Naive thymus-derived CD4-positive, alpha-beta T cell (primary cell): ENCODE measurements around the gene GON4L. TPM values are rescaled to one million over a fixed set of nuclear protein-coding genes. Genes with fewer than 3 reads are reported as not detected.
"Not testable (repeated sequence)": the region's sequence is repeated elsewhere in the genome, so short reads cannot be mapped to it uniquely, and the experiment has no call there.

Experiments used
- ATAC-seq: fragments of 150-1000 bp; cut with Tn5 transposase; 2 replicates; pipeline ENCODE4 v1.10.0; 2021; ENCODE audit warnings: mild to moderate bottlenecking, moderate library complexity
- CTCF ChIA-PET: fragments of 350-600 bp; sonication (Branson Sonifier 250); formaldehyde crosslinking; loops from one replicate; lab custom pipeline; 2021; ENCODE audit warnings: antibody characterized with exemption; lab: Charles Lee
- POLR2A ChIA-PET: fragments of 350-600 bp; sonication (Branson Sonifier 250); formaldehyde crosslinking; loops from one replicate; lab custom pipeline; 2021; ENCODE audit warnings: antibody characterized with exemption, inconsistent platforms; lab: Charles Lee
- DNase-seq, 9 donors: peaks; one replicate each; pipeline versions ENCODE4 v3.0.0 to v3.0.0-alpha.2; 2020 to 2022; ENCODE audit warnings: mixed read lengths in 1 of 9
- H3K27ac ChIP-seq: one replicate; pipeline ENCODE4 v1.7.0; 2013; ENCODE audit warnings: mild to moderate bottlenecking, low read depth, low read length, moderate library complexity
- H3K27me3 ChIP-seq, 2 donors: one replicate each; pipeline ENCODE4 v1.7.0; 2013; ENCODE audit warnings: low read length in 2 of 2, mild to moderate bottlenecking in 2 of 2, moderate library complexity in 2 of 2; ENCODE audit not compliant: control insufficient read depth in 2 of 2, insufficient read depth in 2 of 2
- H3K36me3 ChIP-seq, 3 experiments: 1 replicate in 2 of 3; 2 replicates in 1 of 3; pipeline ENCODE4 v1.7.0; 2013; ENCODE audit warnings: low read length in 3 of 3, mild to moderate bottlenecking in 3 of 3, moderate library complexity in 1 of 3; ENCODE audit not compliant: insufficient read depth in 3 of 3, control insufficient read depth in 2 of 3
- H3K4me1 ChIP-seq, 2 donors: one replicate each; pipeline ENCODE4 v1.7.0; 2013; ENCODE audit warnings: low read length in 2 of 2, mild to moderate bottlenecking in 2 of 2, moderate library complexity in 1 of 2; ENCODE audit not compliant: control insufficient read depth in 2 of 2, insufficient read depth in 2 of 2
- H3K4me3 ChIP-seq: 2 replicates; pipeline ENCODE4 v1.7.0; 2013; ENCODE audit warnings: mild to moderate bottlenecking, low read length
- H3K9me3 ChIP-seq, 3 experiments: 1 replicate in 2 of 3; 2 replicates in 1 of 3; pipeline ENCODE4 v1.7.0; 2013; ENCODE audit warnings: low read length in 3 of 3; ENCODE audit not compliant: control insufficient read depth in 2 of 3
- H3K27ac Mint-ChIP-seq, 9 donors: one replicate each; pipeline ENCODE4 v1.8.0; 2020 to 2022; ENCODE audit warnings: mixed read lengths in 9 of 9, mild to moderate bottlenecking in 8 of 9, moderate library complexity in 5 of 9, inconsistent platforms in 2 of 9
- H3K27me3 Mint-ChIP-seq, 5 donors: one replicate each; pipeline ENCODE4 v1.8.0; 2021 to 2022; ENCODE audit warnings: mixed read lengths in 5 of 5, mild to moderate bottlenecking in 1 of 5
- H3K36me3 Mint-ChIP-seq, 5 donors: one replicate each; pipeline ENCODE4 v1.8.0; 2020 to 2022; ENCODE audit warnings: mixed read lengths in 5 of 5, mild to moderate bottlenecking in 3 of 5, inconsistent platforms in 1 of 5
- H3K4me1 Mint-ChIP-seq, 7 donors: one replicate each; pipeline ENCODE4 v1.8.0; 2020 to 2022; ENCODE audit warnings: mixed read lengths in 7 of 7, mild to moderate bottlenecking in 3 of 7, inconsistent platforms in 1 of 7
- H3K4me3 Mint-ChIP-seq, 10 donors: one replicate each; pipeline ENCODE4 v1.8.0; 2020 to 2022; ENCODE audit warnings: mild to moderate bottlenecking in 10 of 10, mixed read lengths in 10 of 10, moderate library complexity in 6 of 10, inconsistent platforms in 2 of 10
- H3K9me3 Mint-ChIP-seq, 11 donors: one replicate each; pipeline ENCODE4 v1.8.0; 2020 to 2022; ENCODE audit warnings: mixed read lengths in 11 of 11, mild to moderate bottlenecking in 4 of 11, inconsistent platforms in 1 of 11, moderate library complexity in 1 of 11
- intact Hi-C, 2 donors: fragments of 100-400 bp; cut with micrococcal nuclease; formaldehyde crosslinking; loops; one replicate each; pipeline ENCODE4 v1.15.1; 2023
- polyA plus RNA-seq, 2 donors: library from polyadenylated mRNA; unstranded; fragments of 300-500 nt; fragmentation: Illumina TruSeq; gene quantifications; one replicate each; pipeline ENCODE4 v1.2.3, GENCODE V29; 2021
- total RNA-seq, 6 experiments: library from RNA in 5 of 6; stranded (reverse) in 5 of 6; gene quantifications; 1 replicate in 5 of 6; 2 replicates in 1 of 6; pipeline ENCODE4 v1.2.3 and lab custom pipeline; 2021 to 2026

Gene GON4L
- total and polyA plus RNA-seq, 7 experiments from 2014 or later: 25.4 to 138 (median 101) TPM

DNA sequence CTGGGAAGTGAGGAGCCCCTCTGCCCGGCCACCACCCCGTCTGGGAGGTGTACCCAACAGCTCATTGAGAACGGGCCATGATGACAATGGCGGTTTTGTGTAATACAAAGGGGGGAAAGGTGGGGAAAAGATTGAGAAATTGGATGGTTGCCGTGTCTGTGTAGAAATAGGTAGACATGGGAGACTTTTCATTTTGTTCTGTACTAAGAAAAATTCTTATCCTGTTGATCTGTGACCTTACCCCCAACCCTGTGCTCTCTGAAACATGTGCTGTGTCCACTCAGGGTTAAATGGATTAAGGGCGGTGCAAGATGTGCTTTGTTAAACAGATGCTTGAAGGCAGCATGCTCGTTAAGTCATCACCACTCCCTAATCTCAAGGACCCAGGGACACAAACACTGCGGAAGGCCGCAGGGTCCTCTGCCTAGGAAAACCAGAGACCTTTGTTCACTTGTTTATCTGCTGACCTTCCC, 22.1 kb downstream of the GON4L start:
- Mint-ChIP-seq H3K36me3 (peaks cover 0 to 31% (median 22%) of the 10 kb centered on the region in 5 donors), H3K4me1 (peaks cover 26 to 42% (median 38%) of the 10 kb centered on the region in 7 donors)
- H3K27me3 Mint-ChIP-seq, H3K27me3 ChIP-seq, H3K4me3 ChIP-seq, POLR2A ChIA-PET, H3K9me3 ChIP-seq, H3K27ac Mint-ChIP-seq, H3K27ac ChIP-seq, H3K9me3 Mint-ChIP-seq, H3K4me1 ChIP-seq, H3K4me3 Mint-ChIP-seq, ATAC-seq, intact Hi-C loops, DNase-seq, H3K36me3 ChIP-seq: not testable (repeated sequence)
- CTCF ChIA-PET: interaction anchor here (0.7 kb wide), 1 partner anchor 783 kb away, joined by 3 read pairs; no protein-coding TSS in a partner anchor

DNA sequence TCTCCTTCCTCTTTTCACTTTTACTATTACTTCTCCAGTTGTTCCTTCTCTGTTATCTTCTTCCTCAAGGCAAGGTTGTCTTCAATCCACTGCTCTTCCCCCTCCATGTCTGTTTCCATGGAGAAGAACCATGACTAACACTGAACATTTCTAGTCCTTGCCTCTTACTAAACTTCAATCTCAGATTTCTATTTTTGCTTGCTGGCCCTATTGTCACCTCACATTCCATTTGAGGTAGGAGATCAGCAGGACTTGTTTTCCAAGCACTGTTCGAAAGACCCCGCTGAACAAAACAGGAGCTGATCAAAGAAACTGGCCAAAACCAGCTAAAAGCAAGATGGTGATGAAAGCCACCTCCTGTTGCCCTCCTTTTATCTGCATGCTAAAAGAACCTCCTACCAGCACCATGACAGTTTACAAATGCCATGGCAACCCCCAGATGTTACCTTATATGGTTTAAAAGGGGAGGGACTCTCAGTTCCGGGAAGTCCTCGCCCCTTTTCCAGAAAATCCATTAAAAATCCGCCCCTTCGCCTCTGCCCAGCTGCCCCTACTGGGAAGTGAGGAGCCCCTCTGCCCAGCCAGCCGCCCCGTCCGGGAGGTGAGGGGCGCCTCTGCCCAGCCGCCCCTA, 22.6 kb downstream of the GON4L start:
- Mint-ChIP-seq H3K4me1 (peaks cover 26 to 40% (median 35%) of the 10 kb centered on the region in 7 donors), H3K36me3 (peaks cover 0 to 31% (median 25%) of the 10 kb centered on the region in 5 donors), H3K27me3 (no peaks in the 10 kb centered on the region), H3K4me3 (no peak overlapping the region), H3K9me3 (no peaks in the 10 kb centered on the region), H3K27ac (peak overlapping the region in 7 of 9 donors; percentile 25 to 84 (median 67))
- intact Hi-C loops: no loop called here
- Histone ChIP-seq H3K4me1 (no peaks in the 10 kb centered on the region), H3K9me3 (no peaks in the 10 kb centered on the region), H3K36me3 (peaks cover 0 to 6% (median 0%) of the 10 kb centered on the region in 3 experiments), H3K4me3 (no peak overlapping the region), H3K27ac (no peak overlapping the region), H3K27me3 (no peaks in the 10 kb centered on the region)
- POLR2A ChIA-PET: interaction anchor here (1.0 kb wide), 1 partner anchor 13 kb away, joined by 3 read pairs; no protein-coding TSS in a partner anchor
- CTCF ChIA-PET: interaction anchor here (0.7 kb wide), 1 partner anchor 782 kb away, joined by 3 read pairs; no protein-coding TSS in a partner anchor
- DNase-seq: peak in 1 of 9 donors; percentile 11
- no peak for ATAC-seq

DNA sequence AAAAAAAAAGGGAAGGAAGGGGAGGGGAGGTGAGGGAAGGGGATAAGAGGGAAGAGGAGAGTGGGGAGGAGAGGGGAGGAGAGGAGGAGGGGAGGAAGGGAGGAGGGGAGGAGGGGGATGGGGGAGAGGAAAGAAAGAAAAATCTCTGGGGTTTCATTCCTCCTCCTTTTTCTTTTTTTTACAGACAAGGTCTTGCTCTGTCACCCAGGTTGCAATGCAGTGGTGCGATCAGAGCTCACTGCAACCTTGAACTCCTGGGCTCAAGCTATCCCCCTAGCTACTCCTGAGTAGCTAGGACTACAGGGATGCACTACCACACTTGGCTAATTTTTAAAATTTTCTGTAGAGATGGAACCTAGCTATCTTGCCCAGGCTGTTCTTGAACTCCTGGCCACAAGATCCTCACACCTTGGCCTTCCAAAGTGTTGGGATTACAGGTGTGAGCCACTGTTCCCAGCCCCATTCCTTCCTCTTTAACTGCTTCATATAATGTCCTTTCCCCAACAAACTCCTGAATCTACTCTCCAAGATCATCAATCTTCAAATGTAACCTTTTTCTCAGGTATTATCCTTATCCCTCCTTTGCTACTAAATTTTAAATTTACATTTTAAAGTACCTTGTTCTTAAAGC, 23.2 kb downstream of the GON4L start:
- no peaks in the 10 kb centered on the region for H3K27me3 ChIP-seq
- ATAC-seq: no peak
- H3K36me3 Mint-ChIP-seq: peaks cover 0 to 31% (median 25%) of the 10 kb centered on the region in 5 donors
- H3K9me3 ChIP-seq: no peaks in the 10 kb centered on the region
- intact Hi-C loops: no loop called here
- H3K4me1 Mint-ChIP-seq: peaks cover 26 to 39% (median 33%) of the 10 kb centered on the region in 7 donors
- peaks cover 0 to 6% (median 0%) of the 10 kb centered on the region in 3 experiments for H3K36me3 ChIP-seq
- no peak for DNase-seq
- H3K27ac ChIP-seq: no peak overlapping the region
- no peaks in the 10 kb centered on the region for H3K27me3 Mint-ChIP-seq
- peak overlapping the region in 8 of 9 donors; percentile 2 to 84 (median 58) for H3K27ac Mint-ChIP-seq
- no peak overlapping the region for H3K4me3 ChIP-seq
- H3K4me3 Mint-ChIP-seq: no peak overlapping the region
- POLR2A ChIA-PET: interaction anchor here (1.0 kb wide), 1 partner anchor 13 kb away, joined by 3 read pairs; no protein-coding TSS in a partner anchor
- CTCF ChIA-PET: no interaction called here
- no peaks in the 10 kb centered on the region for H3K9me3 Mint-ChIP-seq
- H3K4me1 ChIP-seq: no peaks in the 10 kb centered on the region

DNA sequence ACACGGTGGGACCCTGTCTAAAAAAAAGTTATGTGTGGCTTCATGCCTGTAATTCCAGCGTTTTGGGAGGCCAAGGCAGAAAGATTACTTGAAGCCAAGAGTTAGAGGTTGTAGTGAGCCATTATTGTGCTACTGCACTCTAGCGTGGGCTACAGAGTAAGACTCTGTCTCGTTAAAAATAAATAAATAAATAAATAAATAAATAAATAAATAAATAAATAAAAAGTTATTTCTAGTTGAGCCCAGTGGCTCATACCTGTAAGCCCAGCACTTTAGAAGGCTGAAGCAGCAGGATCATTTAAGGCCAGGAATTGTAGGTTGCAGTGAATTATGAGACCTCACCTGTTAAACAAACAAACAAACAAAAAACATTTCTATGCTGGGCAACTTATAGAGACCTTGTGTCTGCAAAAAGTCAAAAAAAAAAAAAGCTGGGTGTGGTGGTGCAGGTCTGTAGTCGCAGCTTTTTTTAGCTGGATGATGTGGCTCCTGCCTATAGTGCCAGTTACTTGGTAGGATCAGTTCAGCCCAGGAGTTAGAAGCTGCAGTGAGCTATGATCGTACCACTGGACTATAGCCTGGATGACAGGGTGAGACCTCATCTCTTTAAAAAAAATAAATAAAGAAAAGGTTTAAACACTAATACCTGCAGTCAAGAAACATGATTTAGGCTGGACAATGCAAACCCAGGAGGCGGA, 25.6 kb downstream of the GON4L start:
- no peak for ATAC-seq
- H3K4me1 Mint-ChIP-seq: peaks cover 16 to 31% (median 23%) of the 10 kb centered on the region in 7 donors
- CTCF ChIA-PET: no interaction called here
- Histone ChIP-seq H3K27ac (no peak overlapping the region), H3K4me1 (no peaks in the 10 kb centered on the region), H3K9me3 (no peaks in the 10 kb centered on the region), H3K27me3 (no peaks in the 10 kb centered on the region), H3K36me3 (peaks cover 0 to 18% (median 0%) of the 10 kb centered on the region in 3 experiments), H3K4me3 (no peak overlapping the region)
- intact Hi-C loops: no loop called here
- POLR2A ChIA-PET: interaction anchor here (0.5 to 0.8 kb wide), 2 partner anchors 15 to 17 kb away, joined by 3 read pairs; no protein-coding TSS in a partner anchor
- no peak for DNase-seq
- H3K36me3 Mint-ChIP-seq: peaks cover 0 to 28% (median 26%) of the 10 kb centered on the region in 5 donors
- no peak overlapping the region for H3K27ac Mint-ChIP-seq
- H3K27me3 Mint-ChIP-seq: no peaks in the 10 kb centered on the region
- no peaks in the 10 kb centered on the region for H3K9me3 Mint-ChIP-seq
- no peak overlapping the region for H3K4me3 Mint-ChIP-seq

DNA sequence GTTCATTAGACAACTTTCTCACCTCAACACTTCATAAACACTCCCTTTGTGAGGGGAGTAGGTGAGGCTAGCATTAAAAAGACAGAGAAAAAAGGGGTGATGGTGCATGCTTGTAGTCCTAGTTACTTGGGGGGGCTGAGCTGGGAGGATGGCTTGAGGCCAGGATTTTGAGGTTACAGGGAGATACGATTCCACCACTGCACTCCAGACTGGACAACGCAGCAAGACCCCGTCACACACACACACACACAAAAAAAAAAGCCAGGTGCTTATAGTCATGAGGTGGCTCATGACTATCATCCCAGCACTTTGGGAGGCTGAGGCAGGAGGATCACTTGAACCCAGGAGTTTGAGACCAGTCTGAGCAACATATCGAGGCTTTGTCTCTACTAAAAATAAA, 29.6 kb downstream of the GON4L start:
- POLR2A ChIA-PET: no interaction called here
- H3K36me3 Mint-ChIP-seq: peaks cover under 1 to 24% (median 11%) of the 10 kb centered on the region in 5 donors
- intact Hi-C loops: no loop called here

DNA sequence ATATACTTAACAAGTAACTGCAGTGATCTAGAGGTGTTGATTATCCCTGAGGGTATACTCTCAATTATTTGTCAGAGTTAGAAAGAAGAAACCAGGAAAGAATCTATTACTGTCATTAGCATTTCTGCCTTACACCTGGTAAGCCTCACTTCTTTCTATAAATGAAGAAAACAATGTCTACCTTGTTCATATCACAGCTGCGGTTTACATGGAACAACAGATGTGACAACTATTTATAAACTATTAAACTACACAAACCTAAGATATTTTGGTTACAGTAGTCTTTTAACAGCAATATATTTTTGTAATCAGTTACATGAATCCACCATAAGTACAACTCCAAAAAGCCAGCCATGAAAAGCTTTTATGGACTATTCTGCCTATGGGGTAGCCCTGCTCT, 40.7 kb downstream of the GON4L start:
- Histone ChIP-seq H3K4me1 (no peaks in the 10 kb centered on the region), H3K27ac (no peak overlapping the region), H3K4me3 (no peak overlapping the region), H3K36me3 (peaks cover 4 to 66% (median 11%) of the 10 kb centered on the region in 3 experiments), H3K9me3 (no peaks in the 10 kb centered on the region), H3K27me3 (no peaks in the 10 kb centered on the region)
- intact Hi-C loops: no loop called here
- Mint-ChIP-seq H3K4me3 (no peak overlapping the region), H3K4me1 (peaks cover 0 to 4% (median 0%) of the 10 kb centered on the region in 7 donors), H3K36me3 (peaks cover 10 to 48% (median 29%) of the 10 kb centered on the region in 5 donors), H3K27me3 (no peaks in the 10 kb centered on the region), H3K27ac (no peak overlapping the region), H3K9me3 (no peaks in the 10 kb centered on the region)
- no peak for DNase-seq
- no peak for ATAC-seq
- POLR2A ChIA-PET: interaction anchor here (0.9 to 1.2 kb wide), 2 partner anchors 18 to 492 kb away, joined by 3 read pairs; no protein-coding TSS in a partner anchor
- CTCF ChIA-PET: interaction anchor here (0.7 kb wide), 1 partner anchor 664 kb away, joined by 6 read pairs; no protein-coding TSS in a partner anchor

More for the DNA sequence above, 29.6 kb downstream of the GON4L start:
- Histone ChIP-seq H3K9me3 (no peaks in the 10 kb centered on the region), H3K36me3 (peaks cover under 1 to 42% (median 5%) of the 10 kb centered on the region in 3 experiments), H3K4me1 (no peaks in the 10 kb centered on the region), H3K4me3 (no peak overlapping the region), H3K27ac (no peak overlapping the region), H3K27me3 (no peaks in the 10 kb centered on the region)
- peak overlapping the region in 5 of 9 donors; percentile 6 to 84 (median 38) for H3K27ac Mint-ChIP-seq
- ATAC-seq (no peak), DNase-seq (no peak)
- H3K4me1 Mint-ChIP-seq: peaks cover 0 to 7% (median 0%) of the 10 kb centered on the region in 7 donors
- no peaks in the 10 kb centered on the region for H3K9me3 Mint-ChIP-seq
- peak overlapping the region in 1 of 10 donors; percentile 26 for H3K4me3 Mint-ChIP-seq
- CTCF ChIA-PET: no interaction called here
- H3K27me3 Mint-ChIP-seq: no peaks in the 10 kb centered on the region
